Endothelial cell of umbilical vein (primary cell): Measurements from ENCODE around the gene CCR1. TPM values are rescaled to one million over a fixed set of nuclear protein-coding genes. Genes with fewer than 3 reads are reported as not detected.
"Not testable (repeated sequence)": the region's sequence is repeated elsewhere in the genome, so short reads cannot be mapped to it uniquely, and the experiment has no call there.

Source experiments
- BruUV-seq: library from RNA; stranded (reverse); fragments of 400-500 nt; replicated peaks from 2 replicates; lab custom pipeline; 2021; lab: Mats Ljungman, UMichigan
- CTCF ChIA-PET: fragments of 300-600, 350-600 bp; sonication (Branson Sonifier 250); formaldehyde crosslinking; loops from one replicate; lab custom pipeline; 2021; ENCODE audit warnings: antibody characterized with exemption, inconsistent platforms; lab: Charles Lee
- POLR2A ChIA-PET: fragments of 300-600, 350-600 bp; sonication (Branson Sonifier 250); formaldehyde crosslinking; loops from one replicate; lab custom pipeline; 2021; ENCODE audit warnings: antibody characterized with exemption, inconsistent platforms; lab: Charles Lee
- DNase-seq: peaks from one replicate; pipeline ENCODE4 v3.0.0-alpha.2; 2011; ENCODE audit warnings: low read depth, low spot score
- FAIRE-seq: peaks from 2 replicates; lab custom pipeline; 2011; peaks lifted over from hg19 to GRCh38; lab: Jason Lieb, UNC
- H2AFZ ChIP-seq: 2 replicates; pipeline ENCODE4 v1.6.0; 2012; ENCODE audit warnings: low read depth, low read length, control low read depth, inconsistent platforms
- H3K27ac ChIP-seq: 2 replicates; pipeline ENCODE4 v1.5.1; 2011; ENCODE audit warnings: low read depth, mild to moderate bottlenecking, control low read depth, low read length, moderate library complexity; ENCODE audit not compliant: insufficient read depth
- H3K27me3 ChIP-seq, 2 experiments: 2 replicates each; pipeline versions ENCODE4 v1.6.0 to v1.6.1; 2011; ENCODE audit warnings: low read length in 2 of 2, mixed read lengths in 1 of 2; ENCODE audit not compliant: control insufficient read depth in 2 of 2, insufficient read depth in 2 of 2
- H3K36me3 ChIP-seq, 2 experiments: 2 replicates in 1 of 2; 3 replicates in 1 of 2; pipeline ENCODE4 v1.5.1; 2011; ENCODE audit warnings: low read length in 2 of 2, mild to moderate bottlenecking in 1 of 2, moderate library complexity in 1 of 2; ENCODE audit not compliant: control insufficient read depth in 2 of 2, insufficient read depth in 2 of 2; ENCODE audit errors: extremely low read depth in 1 of 2
- H3K4me1 ChIP-seq: 3 replicates; pipeline ENCODE4 v1.5.1; 2011; ENCODE audit warnings: mild to moderate bottlenecking, low read length; ENCODE audit not compliant: control insufficient read depth, insufficient read depth; ENCODE audit errors: extremely low read depth
- H3K4me2 ChIP-seq: 2 replicates; pipeline ENCODE4 v1.6.1; 2011; ENCODE audit warnings: low read length, control low read depth, mixed read lengths; ENCODE audit not compliant: insufficient read depth
- H3K4me3 ChIP-seq, 3 experiments: fragments of 200-600 bp in 1 of 3; sonication (generic), shearing (Covaris generic) in 1 of 3; replicated peaks in 1 of 3; 2 replicates each; pipeline ENCODE4 v1.5.1; 2011 to 2016; ENCODE audit warnings: control low read depth in 3 of 3, low read length in 3 of 3, mild to moderate bottlenecking in 2 of 3, inconsistent platforms in 1 of 3, low read depth in 1 of 3, moderate library complexity in 1 of 3; ENCODE audit not compliant: insufficient read depth in 1 of 3
- H3K79me2 ChIP-seq: 2 replicates; pipeline ENCODE4 v1.6.0; 2012; ENCODE audit warnings: low read length, inconsistent platforms; ENCODE audit not compliant: control insufficient read depth, insufficient read depth
- H3K9ac ChIP-seq: replicated peaks from 2 replicates; pipeline ENCODE3; 2011; ENCODE audit warnings: low read length, control low read depth; ENCODE audit not compliant: insufficient read depth; ENCODE audit errors: extremely low read depth
- H3K9me1 ChIP-seq: replicated peaks from 3 replicates; pipeline ENCODE4 v1.6.0; 2011; ENCODE audit warnings: mild to moderate bottlenecking, low read length; ENCODE audit not compliant: control insufficient read depth, insufficient read depth; ENCODE audit errors: extremely low read depth
- H3K9me3 ChIP-seq: replicated peaks from 2 replicates; pipeline ENCODE4 v1.5.1; 2012; ENCODE audit warnings: low read length, inconsistent platforms; ENCODE audit not compliant: control insufficient read depth, insufficient read depth
- H4K20me1 ChIP-seq: replicated peaks from 2 replicates; pipeline ENCODE3; 2011; ENCODE audit warnings: mild to moderate bottlenecking, low read length; ENCODE audit not compliant: control insufficient read depth, insufficient read depth; ENCODE audit errors: extremely low read depth
- EZH2 ChIP-seq: IDR thresholded peaks from 2 replicates; pipeline ENCODE4 v1.6.1; 2012; ENCODE audit warnings: borderline replicate concordance, low read depth, mild to moderate bottlenecking, moderate library complexity, low read length, inconsistent platforms; ENCODE audit not compliant: severe bottlenecking
- FOS ChIP-seq: IDR thresholded peaks from 2 replicates; pipeline ENCODE4 v1.6.1; 2011; ENCODE audit warnings: mild to moderate bottlenecking, low read length, moderate library complexity, borderline replicate concordance; ENCODE audit not compliant: insufficient read depth
- GATA2 ChIP-seq: IDR thresholded peaks from 2 replicates; pipeline ENCODE4 v1.7.0; 2011; ENCODE audit warnings: low read depth, mild to moderate bottlenecking, moderate library complexity, mixed read lengths, low read length; ENCODE audit not compliant: insufficient read length, insufficient read depth
- JUN ChIP-seq: IDR thresholded peaks from 2 replicates; pipeline ENCODE4 v1.6.1; 2011; ENCODE audit warnings: borderline replicate concordance, low read depth; ENCODE audit not compliant: insufficient read length, insufficient read depth
- MYC ChIP-seq: IDR thresholded peaks from one replicate; pipeline ENCODE4 v1.6.1; 2011; ENCODE audit warnings: mild to moderate bottlenecking, low read depth, low read length
- POLR2A ChIP-seq: IDR thresholded peaks from 2 replicates; pipeline ENCODE4 v1.6.1; 2012; ENCODE audit warnings: low read depth, mild to moderate bottlenecking, control low read depth, low read length
- POLR2AphosphoS5 ChIP-seq: IDR thresholded peaks from 2 replicates; pipeline ENCODE4 v1.6.1; 2012; ENCODE audit warnings: low read depth, mild to moderate bottlenecking, control low read depth, low read length, moderate library complexity; ENCODE audit not compliant: insufficient read depth
- dilution Hi-C: fragments of 300-500 bp; cut with MboI; formaldehyde crosslinking; loops from one replicate; pipeline ENCODE4 v1.15.0; 2019; ENCODE audit warnings: low sequenced_read_pairs; ENCODE audit not compliant: extremely low pct_ligation_motif_present
- intact Hi-C: fragments of 100-400 bp; cut with micrococcal nuclease; formaldehyde crosslinking; loops from one replicate; pipeline ENCODE4 v1.10.0; 2022
- polyA plus RNA-seq, 4 experiments: library from polyadenylated mRNA; depleted of rRNA in 3 of 4; stranded (reverse) in 3 of 4; unstranded in 1 of 4; fragments of >200 nt; gene quantifications; 2 replicates each; pipeline versions ENCODE4 v1.2.1 to v1.2.3, GENCODE V29; 2011 to 2012; ENCODE audit warnings: missing spikeins in 1 of 4
- total RNA-seq: library from RNA; stranded (reverse); gene quantifications from 2 replicates; pipeline ENCODE4 v1.2.3, GENCODE V29; 2021
- TF ChIP-seq, protein P1 (sequence below), 2 donors: IDR thresholded peaks; 1 replicate in 1 of 2; 2 replicates in 1 of 2; pipeline ENCODE4 v1.5.1; 2011; ENCODE audit warnings: low read length in 2 of 2, mild to moderate bottlenecking in 2 of 2, moderate library complexity in 2 of 2, control low read depth in 1 of 2, inconsistent platforms in 1 of 2, low read depth in 1 of 2; ENCODE audit not compliant: insufficient read depth in 1 of 2; ENCODE audit errors: extremely low read depth in 1 of 2
- TF ChIP-seq, protein P2 (sequence below): IDR thresholded peaks from 2 replicates; pipeline ENCODE4 v1.6.1; 2011; ENCODE audit not compliant: insufficient read depth, insufficient read length

CCR1 gene
- total and polyA plus RNA-seq, 2 donors (not counting 3 experiments of a cell fraction or from before 2014, with no cell fraction given) = not detected

DNA sequence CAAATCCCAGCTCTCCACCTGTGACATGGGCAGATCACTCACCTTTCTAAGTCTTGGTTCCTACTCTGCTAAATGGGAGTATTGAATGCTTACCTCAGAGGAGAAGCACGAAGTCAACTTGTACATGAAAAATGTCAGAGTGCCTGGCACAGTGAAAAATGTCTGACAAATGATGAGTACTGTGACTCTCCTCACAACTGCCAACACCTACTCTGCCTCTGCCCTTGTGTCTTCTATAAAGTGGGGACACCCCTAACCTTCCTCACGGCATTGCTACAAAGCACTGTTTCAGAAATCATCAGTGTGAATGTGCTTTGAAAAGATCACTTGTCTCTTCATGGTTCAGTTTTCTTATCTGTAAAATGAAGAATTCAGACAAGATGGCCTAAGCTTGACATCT is 940 bp upstream of the CCR1 start:
- H3K4me3 ChIP-seq = no peak overlapping the region
- H3K9me1 ChIP-seq = no peaks in the 10 kb centered on the region
- H3K36me3 ChIP-seq = no peaks in the 10 kb centered on the region
- H3K4me1 ChIP-seq = no peaks in the 10 kb centered on the region
- no peaks in the 10 kb centered on the region for H3K79me2 ChIP-seq
- no peak overlapping the region for H3K4me2 ChIP-seq
- intact Hi-C loops = no loop called here
- POLR2A ChIA-PET = no interaction called here
- dilution Hi-C loops = no loop called here
- no peak overlapping the region for H2AFZ ChIP-seq
- TF ChIP-seq POLR2AphosphoS5 (no peak), POLR2A (no peak), GATA2 (no peak), JUN (no peak), EZH2 (no peak), FOS (no peak), MYC (no peak)
- TF ChIP-seq, protein P1, sequence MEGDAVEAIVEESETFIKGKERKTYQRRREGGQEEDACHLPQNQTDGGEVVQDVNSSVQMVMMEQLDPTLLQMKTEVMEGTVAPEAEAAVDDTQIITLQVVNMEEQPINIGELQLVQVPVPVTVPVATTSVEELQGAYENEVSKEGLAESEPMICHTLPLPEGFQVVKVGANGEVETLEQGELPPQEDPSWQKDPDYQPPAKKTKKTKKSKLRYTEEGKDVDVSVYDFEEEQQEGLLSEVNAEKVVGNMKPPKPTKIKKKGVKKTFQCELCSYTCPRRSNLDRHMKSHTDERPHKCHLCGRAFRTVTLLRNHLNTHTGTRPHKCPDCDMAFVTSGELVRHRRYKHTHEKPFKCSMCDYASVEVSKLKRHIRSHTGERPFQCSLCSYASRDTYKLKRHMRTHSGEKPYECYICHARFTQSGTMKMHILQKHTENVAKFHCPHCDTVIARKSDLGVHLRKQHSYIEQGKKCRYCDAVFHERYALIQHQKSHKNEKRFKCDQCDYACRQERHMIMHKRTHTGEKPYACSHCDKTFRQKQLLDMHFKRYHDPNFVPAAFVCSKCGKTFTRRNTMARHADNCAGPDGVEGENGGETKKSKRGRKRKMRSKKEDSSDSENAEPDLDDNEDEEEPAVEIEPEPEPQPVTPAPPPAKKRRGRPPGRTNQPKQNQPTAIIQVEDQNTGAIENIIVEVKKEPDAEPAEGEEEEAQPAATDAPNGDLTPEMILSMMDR (IDR thresholded peaks at IDR 0.05; ENCODE audit: extremely low read depth in 1 of 2, insufficient read depth in 1 of 2, low read depth in 1 of 2, low read length in 2 of 2) = no peak
- TF ChIP-seq, protein P2, sequence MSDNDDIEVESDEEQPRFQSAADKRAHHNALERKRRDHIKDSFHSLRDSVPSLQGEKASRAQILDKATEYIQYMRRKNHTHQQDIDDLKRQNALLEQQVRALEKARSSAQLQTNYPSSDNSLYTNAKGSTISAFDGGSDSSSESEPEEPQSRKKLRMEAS = no peak
- H4K20me1 ChIP-seq = no peaks in the 10 kb centered on the region
- H3K27ac ChIP-seq = no peak overlapping the region
- FAIRE-seq (no peak), DNase-seq (no peak)
- CTCF ChIA-PET = no interaction called here
- no TSS peak for BruUV-seq
- no peaks in the 10 kb centered on the region for H3K27me3 ChIP-seq
- H3K9ac ChIP-seq = no peak overlapping the region
- no peaks in the 10 kb centered on the region for H3K9me3 ChIP-seq

DNA sequence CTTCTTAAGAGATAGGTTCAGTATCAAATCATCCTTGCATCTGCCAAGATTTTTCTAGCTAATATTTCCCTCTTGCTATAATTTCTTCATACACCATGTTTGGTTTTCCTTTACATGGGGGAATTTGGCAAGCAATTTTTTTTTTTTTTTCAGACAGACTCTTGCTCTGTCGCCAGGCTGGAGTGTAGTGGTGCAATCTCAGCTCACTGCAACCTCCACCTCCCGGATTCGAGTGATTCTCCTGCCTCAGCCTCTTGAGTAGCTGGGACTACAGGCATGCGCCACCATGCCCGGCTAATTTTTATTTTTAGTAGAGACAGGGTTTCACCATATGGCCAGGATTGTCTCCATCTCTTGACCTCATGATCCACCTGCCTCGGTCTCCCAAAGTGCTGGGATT is 599 bp downstream of the CCR1 start:
- H3K27ac ChIP-seq, H2AFZ ChIP-seq, H3K36me3 ChIP-seq, BruUV-seq, H3K9me1 ChIP-seq, POLR2A ChIA-PET, dilution Hi-C loops, intact Hi-C loops, H3K79me2 ChIP-seq, H3K4me3 ChIP-seq, H4K20me1 ChIP-seq, H3K9me3 ChIP-seq, H3K27me3 ChIP-seq, DNase-seq, FAIRE-seq, H3K4me1 ChIP-seq, H3K4me2 ChIP-seq, H3K9ac ChIP-seq: not testable (repeated sequence)
- CTCF ChIA-PET = interaction anchor here (1.1 kb wide), 1 partner anchor 8 kb away, joined by 3 read pairs; no protein-coding TSS in a partner anchor
